ENCODE measurements around the gene SLC26A4. TPM values are rescaled to one million over a fixed set of nuclear protein-coding genes. Genes with fewer than 3 reads are reported as not detected.

SLC26A4 gene
- total RNA-seq, 1 donor from 2014 or later = 1.0 TPM

GRCh38 chr7:107643407-107643806, 17.2 kb upstream of the SLC26A4 start:
- no peak for ATAC-seq
- Histone ChIP-seq H3K36me3 (no peaks in the 10 kb centered on the region), H3K27me3 (no peaks in the 10 kb centered on the region), H3K4me1 (peaks cover 9% of the 10 kb centered on the region), H3K9me3 (no peaks in the 10 kb centered on the region), H3K27ac (no peak overlapping the region), H3K4me3 (no peak overlapping the region)
- DNase-seq = no peak
- intact Hi-C loops (cut with DNase I) = no loop called here
- no peak for TF ChIP-seq CTCF (IDR thresholded peaks at IDR 0.05)

- no peak overlapping the region for H3K27ac ChIP-seq
- peak overlapping the region; percentile 8 for H3K4me3 ChIP-seq
- H3K4me1 ChIP-seq = peaks cover 9% of the 10 kb centered on the region
- TF ChIP-seq CTCF (IDR thresholded peaks at IDR 0.05) = no peak
- no peaks in the 10 kb centered on the region for H3K27me3 ChIP-seq
- H3K36me3 ChIP-seq = no peaks in the 10 kb centered on the region
- ATAC-seq (no peak), DNase-seq (no peak)
- intact Hi-C loops (cut with DNase I) = no loop called here
- H3K9me3 ChIP-seq = no peaks in the 10 kb centered on the region
Observed at GRCh38 chr7:107643938-107644308, 16.7 kb upstream of the SLC26A4 start.

GRCh38 chr7:107644309-107644974, 16.2 kb upstream of the SLC26A4 start:
- Histone ChIP-seq H3K36me3 (no peaks in the 10 kb centered on the region), H3K4me3 (peak overlapping the region; percentile 8), H3K9me3 (no peaks in the 10 kb centered on the region), H3K27ac (no peak overlapping the region), H3K27me3 (no peaks in the 10 kb centered on the region), H3K4me1 (peaks cover 9% of the 10 kb centered on the region)
- TF ChIP-seq CTCF (IDR thresholded peaks at IDR 0.05) = no peak
- no peak for ATAC-seq
- no peak for DNase-seq
- intact Hi-C loops (cut with DNase I) = no loop called here

GRCh38 chr7:107652642-107653041, 8.0 kb upstream of the SLC26A4 start:
- intact Hi-C loops (cut with DNase I) = no loop called here
- no peak for TF ChIP-seq CTCF (IDR thresholded peaks at IDR 0.05)
- Histone ChIP-seq H3K9me3 (no peaks in the 10 kb centered on the region), H3K27ac (no peak overlapping the region), H3K27me3 (no peaks in the 10 kb centered on the region), H3K36me3 (no peaks in the 10 kb centered on the region), H3K4me3 (no peak overlapping the region), H3K4me1 (no peaks in the 10 kb centered on the region)
- no peak for ATAC-seq
- no peak for DNase-seq

GRCh38 chr7:107658467-107658866, 2.2 kb upstream of the SLC26A4 start:
- DNase-seq = no peak
- no peak for ATAC-seq
- Histone ChIP-seq H3K4me1 (peaks cover 15% of the 10 kb centered on the region), H3K27me3 (peaks cover 39% of the 10 kb centered on the region), H3K27ac (no peak overlapping the region), H3K36me3 (no peaks in the 10 kb centered on the region), H3K4me3 (no peak overlapping the region), H3K9me3 (no peaks in the 10 kb centered on the region)
- TF ChIP-seq CTCF (IDR thresholded peaks at IDR 0.05) = no peak
- intact Hi-C loops (cut with DNase I) = no loop called here

- no peak for TF ChIP-seq CTCF (IDR thresholded peaks at IDR 0.05)
- H3K27me3 ChIP-seq = peaks cover 42% of the 10 kb centered on the region
- intact Hi-C loops (cut with DNase I) = no loop called here
- ATAC-seq (no peak), DNase-seq (no peak)
- peaks cover 15% of the 10 kb centered on the region for H3K4me1 ChIP-seq
- H3K27ac ChIP-seq = no peak overlapping the region
- H3K4me3 ChIP-seq = no peak overlapping the region
- no peaks in the 10 kb centered on the region for H3K36me3 ChIP-seq
- no peaks in the 10 kb centered on the region for H3K9me3 ChIP-seq
Observed at GRCh38 chr7:107659666-107660065, 962 bp upstream of the SLC26A4 start.
